GM10266 (cell line): Measurements from ENCODE around the gene NLRP14.

Source experiments
- DNase-seq: peaks from one replicate; pipeline ENCODE4 v3.0.0; 2012; ENCODE audit errors: extremely low spot score
- TF ChIP-seq, protein P1 (sequence below): IDR thresholded peaks from 2 replicates; pipeline ENCODE4 v1.5.1; 2012; ENCODE audit warnings: mild to moderate bottlenecking, low read depth; ENCODE audit not compliant: control insufficient read depth, insufficient read depth; ENCODE audit errors: missing control alignments

The NLRP14 gene

DNA sequence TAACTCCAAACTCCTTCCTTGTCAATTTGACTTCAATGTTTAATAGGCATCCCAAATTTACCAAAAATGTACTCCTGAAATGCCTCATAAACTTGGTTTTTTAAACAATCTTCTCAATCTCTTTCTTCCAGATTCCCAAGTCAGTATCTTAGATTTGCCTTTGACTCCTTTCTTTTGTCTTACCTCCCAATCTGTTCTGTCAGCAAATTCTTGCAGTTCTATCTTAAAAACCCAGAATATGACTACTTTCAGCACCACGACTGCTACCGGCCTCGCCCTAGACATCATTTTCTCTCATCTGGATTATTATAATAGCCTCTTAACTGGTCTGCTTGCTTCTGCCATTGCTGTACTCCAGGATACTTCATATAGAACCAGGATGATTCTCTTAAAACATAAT is 7.9 kb downstream of the NLRP14 start:
- DNase-seq: no peak
- TF ChIP-seq, protein P1, sequence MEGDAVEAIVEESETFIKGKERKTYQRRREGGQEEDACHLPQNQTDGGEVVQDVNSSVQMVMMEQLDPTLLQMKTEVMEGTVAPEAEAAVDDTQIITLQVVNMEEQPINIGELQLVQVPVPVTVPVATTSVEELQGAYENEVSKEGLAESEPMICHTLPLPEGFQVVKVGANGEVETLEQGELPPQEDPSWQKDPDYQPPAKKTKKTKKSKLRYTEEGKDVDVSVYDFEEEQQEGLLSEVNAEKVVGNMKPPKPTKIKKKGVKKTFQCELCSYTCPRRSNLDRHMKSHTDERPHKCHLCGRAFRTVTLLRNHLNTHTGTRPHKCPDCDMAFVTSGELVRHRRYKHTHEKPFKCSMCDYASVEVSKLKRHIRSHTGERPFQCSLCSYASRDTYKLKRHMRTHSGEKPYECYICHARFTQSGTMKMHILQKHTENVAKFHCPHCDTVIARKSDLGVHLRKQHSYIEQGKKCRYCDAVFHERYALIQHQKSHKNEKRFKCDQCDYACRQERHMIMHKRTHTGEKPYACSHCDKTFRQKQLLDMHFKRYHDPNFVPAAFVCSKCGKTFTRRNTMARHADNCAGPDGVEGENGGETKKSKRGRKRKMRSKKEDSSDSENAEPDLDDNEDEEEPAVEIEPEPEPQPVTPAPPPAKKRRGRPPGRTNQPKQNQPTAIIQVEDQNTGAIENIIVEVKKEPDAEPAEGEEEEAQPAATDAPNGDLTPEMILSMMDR: no peak

DNA sequence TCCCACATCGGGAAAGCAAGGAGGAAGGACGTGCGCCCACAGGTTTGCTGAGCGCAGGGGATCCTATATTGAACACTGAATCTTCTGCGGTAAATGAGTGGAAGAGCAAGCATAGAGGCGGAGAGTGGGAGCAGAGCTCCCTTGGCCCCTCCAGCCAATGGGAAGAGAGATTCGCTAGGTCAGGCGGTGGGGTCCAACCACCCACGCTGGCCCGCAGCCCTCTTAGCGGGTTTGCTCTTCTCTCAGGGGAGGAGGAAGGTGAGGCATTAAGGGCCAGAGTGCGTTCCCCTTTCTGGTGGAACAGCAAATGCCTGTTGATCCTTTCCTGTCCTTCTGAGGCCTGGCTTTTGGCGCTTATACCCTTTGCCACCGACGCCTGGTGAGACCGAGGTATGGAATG is 10.6 kb downstream of the NLRP14 start:
- DNase-seq: no peak
- TF ChIP-seq, protein P1: no peak

DNA sequence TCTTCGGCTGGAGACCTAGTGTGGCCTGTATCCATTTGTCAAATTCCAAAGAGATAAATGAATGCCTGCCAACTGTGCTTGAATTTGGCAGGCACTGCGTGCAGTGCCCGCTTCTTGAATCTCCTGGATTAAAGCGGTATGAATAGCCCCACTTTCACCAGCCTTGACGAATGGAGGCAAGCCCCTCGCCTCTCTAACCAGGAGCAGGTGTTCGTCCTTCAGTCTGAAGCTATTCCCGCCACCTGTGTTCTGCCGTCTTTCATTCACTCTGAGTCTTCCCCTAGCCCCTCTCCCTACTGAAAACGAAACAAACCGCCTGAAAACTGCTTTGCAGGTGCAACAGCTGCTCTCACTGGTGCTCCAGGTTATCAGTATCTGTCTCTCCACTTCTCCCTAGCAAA is 11.2 kb downstream of the NLRP14 start:
- TF ChIP-seq, protein P1: no peak
- no peak for DNase-seq

- no peak for DNase-seq
- TF ChIP-seq, protein P1: no peak
Observed at GRCh38 chr11:7032692-7033091, 12.4 kb downstream of the NLRP14 start.

- TF ChIP-seq, protein P1: no peak
- DNase-seq: no peak
Observed at GRCh38 chr11:7034019-7034418, 13.7 kb downstream of the NLRP14 start.

GRCh38 chr11:7046474-7047175 is 26.3 kb downstream of the NLRP14 start:
- TF ChIP-seq, protein P1: no peak
- no peak for DNase-seq

GRCh38 chr11:7050191-7050590 is 29.9 kb downstream of the NLRP14 start:
- TF ChIP-seq, protein P1: no peak
- DNase-seq: no peak
